Stimulated activated CD4-positive, alpha-beta T cell treated with anti-CD3 and anti-CD28 coated beads, Interleukin-2, amount 100 ng/mL, for 24 hours (primary cell): ENCODE measurements around the gene USP47.
"Not testable (repeated sequence)": the region's sequence is repeated elsewhere in the genome, so short reads cannot be mapped to it uniquely, and the experiment has no call there.

Experiments
- DNase-seq, 2 donors: peaks; one replicate each; pipeline ENCODE4 v3.0.0-alpha.2; 2020

Gene USP47

GRCh38 chr11:11826260-11826659, 15.5 kb upstream of the USP47 start:
- no peak for DNase-seq

- DNase-seq, result no peak
These were observed 14.5 kb upstream of the USP47 start for GRCh38 chr11:11827272-11827671.

GRCh38 chr11:11831406-11831805, 10.4 kb upstream of the USP47 start:
- DNase-seq, result not testable (repeated sequence)

- DNase-seq, result no peak
These were observed 5.0 kb upstream of the USP47 start for GRCh38 chr11:11836676-11837231.

- DNase-seq, result no peak
These were observed 2.1 kb upstream of the USP47 start for GRCh38 chr11:11839718-11840117.

- DNase-seq, result no peak
These were observed 553 bp upstream of the USP47 start for GRCh38 chr11:11841116-11841722.

GRCh38 chr11:11842421-11843008, 743 bp downstream of the USP47 start:
- DNase-seq, result peak; percentile 57 to 69

GRCh38 chr11:11843211-11843621, 1.4 kb downstream of the USP47 start:
- DNase-seq, result no peak

- DNase-seq, result no peak
These were observed 1.9 kb downstream of the USP47 start for GRCh38 chr11:11843642-11844041.

- no peak for DNase-seq
These were observed 2.5 kb downstream of the USP47 start for GRCh38 chr11:11844272-11844671.

GRCh38 chr11:11845071-11845470, 3.3 kb downstream of the USP47 start:
- no peak for DNase-seq

- no peak for DNase-seq
These were observed 3.8 kb downstream of the USP47 start for GRCh38 chr11:11845551-11845950.

GRCh38 chr11:11847082-11847481, 5.3 kb downstream of the USP47 start:
- no peak for DNase-seq

- DNase-seq, result peak; percentile 59 to 69
These were observed 7.3 kb downstream of the USP47 start for GRCh38 chr11:11848891-11849746.

GRCh38 chr11:11850668-11851067, 8.9 kb downstream of the USP47 start:
- DNase-seq, result no peak

- DNase-seq, result no peak
These were observed 14.9 kb downstream of the USP47 start for GRCh38 chr11:11856638-11857037.

- DNase-seq, result no peak
These were observed 16.0 kb downstream of the USP47 start for GRCh38 chr11:11857769-11858168.

- DNase-seq, result no peak
These were observed 16.9 kb downstream of the USP47 start for GRCh38 chr11:11858676-11859075.

- DNase-seq, result no peak
These were observed 18.6 kb downstream of the USP47 start for GRCh38 chr11:11860103-11860979.

- no peak for DNase-seq
These were observed 21.2 kb downstream of the USP47 start for GRCh38 chr11:11862999-11863398.

- DNase-seq, result no peak
These were observed 22.6 kb downstream of the USP47 start for GRCh38 chr11:11864332-11864731.

GRCh38 chr11:11864803-11865202, 23.0 kb downstream of the USP47 start:
- no peak for DNase-seq

- no peak for DNase-seq
These were observed 23.7 kb downstream of the USP47 start for GRCh38 chr11:11865449-11865848.
